Mesendoderm (in vitro differentiated cells): ENCODE data around the gene MYO16.

Experiments used
- DNase-seq: peaks from one replicate; pipeline ENCODE4 v3.0.0; 2013
- H2AK5ac ChIP-seq: 2 replicates; pipeline ENCODE4 v1.6.1; 2013; ENCODE audit warnings: low read length, inconsistent platforms
- H2BK120ac ChIP-seq: 2 replicates; pipeline ENCODE4 v1.6.1; 2013; ENCODE audit warnings: low read depth, mild to moderate bottlenecking, low read length, moderate library complexity, mixed read lengths
- H2BK15ac ChIP-seq: replicated peaks from 2 replicates; pipeline ENCODE4 v1.6.1; 2013; ENCODE audit warnings: low read depth, mild to moderate bottlenecking, moderate library complexity
- H2BK5ac ChIP-seq: 2 replicates; pipeline ENCODE4 v1.6.1; 2013; ENCODE audit warnings: low read length, inconsistent platforms
- H3K18ac ChIP-seq: 2 replicates; pipeline ENCODE4 v1.6.1; 2013; ENCODE audit warnings: mild to moderate bottlenecking, low read length, mixed read lengths
- H3K23ac ChIP-seq: one replicate; pipeline ENCODE4 v1.6.1; 2013; ENCODE audit warnings: low read length
- H3K27ac ChIP-seq: 2 replicates; pipeline ENCODE4 v1.5.1; 2013; ENCODE audit warnings: low read depth, mild to moderate bottlenecking, inconsistent platforms, low read length, moderate library complexity
- H3K27me3 ChIP-seq: 2 replicates; pipeline ENCODE4 v1.6.1; 2013; ENCODE audit warnings: low read length, control low read depth, mild to moderate bottlenecking, inconsistent platforms; ENCODE audit not compliant: insufficient read depth, poor library complexity
- H3K36me3 ChIP-seq: 2 replicates; pipeline ENCODE4 v1.6.1; 2013; ENCODE audit warnings: low read length, inconsistent platforms; ENCODE audit not compliant: control insufficient read depth, insufficient read depth
- H3K4ac ChIP-seq: one replicate; pipeline ENCODE4 v1.6.1; 2013; ENCODE audit warnings: low read depth, mild to moderate bottlenecking, low read length, moderate library complexity
- H3K4me1 ChIP-seq: 2 replicates; pipeline ENCODE4 v1.6.1; 2013; ENCODE audit warnings: low read depth, low read length, inconsistent platforms; ENCODE audit not compliant: control insufficient read depth
- H3K4me2 ChIP-seq: 2 replicates; pipeline ENCODE4 v1.6.1; 2013; ENCODE audit warnings: low read length
- H3K4me3 ChIP-seq: 2 replicates; pipeline ENCODE4 v1.5.1; 2013; ENCODE audit warnings: mild to moderate bottlenecking, low read length
- H3K56ac ChIP-seq: one replicate; pipeline ENCODE4 v1.6.1; 2013; ENCODE audit warnings: low read length
- H3K79me1 ChIP-seq: 2 replicates; pipeline ENCODE4 v1.6.1; 2013; ENCODE audit warnings: low read length, inconsistent platforms
- H3K79me2 ChIP-seq: 2 replicates; pipeline ENCODE4 v1.6.1; 2013; ENCODE audit warnings: mild to moderate bottlenecking, low read length; ENCODE audit not compliant: control insufficient read depth, insufficient read depth
- H3K9ac ChIP-seq: 2 replicates; pipeline ENCODE4 v1.6.1; 2013; ENCODE audit warnings: low read length, inconsistent platforms
- H4K5ac ChIP-seq: one replicate; pipeline ENCODE4 v1.6.1; 2013; ENCODE audit warnings: low read length
- H4K8ac ChIP-seq: one replicate; pipeline ENCODE4 v1.6.1; 2013; ENCODE audit warnings: low read depth, mild to moderate bottlenecking, control low read depth, low read length, moderate library complexity
- WGBS: extraction: QIAGEN DNeasy Blood & Tissue Kit; methylation state at CpG from one replicate; pipeline ENCODE4 v1.1.7; 2013; ENCODE audit warnings: low lambda C conversion rate, missing lambda C conversion rate; ENCODE audit not compliant: insufficient coverage; ENCODE audit errors: extremely low coverage; 5-methylcytosine and 5-hydroxymethylcytosine counted together

The MYO16 gene

GRCh38 chr13:109199280-109199679 is 569.9 kb downstream of the MYO16 start:
- no peaks in the 10 kb centered on the region for H3K27me3 ChIP-seq
- H3K56ac ChIP-seq: no peak overlapping the region
- no peaks in the 10 kb centered on the region for H3K79me1 ChIP-seq
- H3K4me2 ChIP-seq: no peak overlapping the region
- no peak overlapping the region for H3K18ac ChIP-seq
- no peaks in the 10 kb centered on the region for H3K36me3 ChIP-seq
- no peak overlapping the region for H3K4ac ChIP-seq
- no peak overlapping the region for H4K5ac ChIP-seq
- no peaks in the 10 kb centered on the region for H3K4me1 ChIP-seq
- H3K23ac ChIP-seq: no peak overlapping the region
- H2BK15ac ChIP-seq: no peak overlapping the region
- H3K4me3 ChIP-seq: no peak overlapping the region
- H2BK120ac ChIP-seq: no peak overlapping the region
- no peak overlapping the region for H3K9ac ChIP-seq
- no peak overlapping the region for H2BK5ac ChIP-seq
- H2AK5ac ChIP-seq: no peak overlapping the region
- no peak for DNase-seq
- H3K27ac ChIP-seq: no peak overlapping the region
- no peaks in the 10 kb centered on the region for H3K79me2 ChIP-seq
- H4K8ac ChIP-seq: no peak overlapping the region
- no CpG with 5 or more reads among the region's 4 CpGs for WGBS

- Histone ChIP-seq H3K27ac (no peak overlapping the region), H2BK5ac (no peak overlapping the region), H4K8ac (no peak overlapping the region), H2BK120ac (no peak overlapping the region), H3K4ac (no peak overlapping the region), H3K23ac (no peak overlapping the region), H3K56ac (no peak overlapping the region), H3K36me3 (no peaks in the 10 kb centered on the region), H3K79me2 (no peaks in the 10 kb centered on the region), H3K4me2 (no peak overlapping the region), H3K79me1 (no peaks in the 10 kb centered on the region), H3K18ac (no peak overlapping the region), H2BK15ac (no peak overlapping the region), H3K4me3 (no peak overlapping the region), H3K9ac (no peak overlapping the region), H3K4me1 (no peaks in the 10 kb centered on the region), H3K27me3 (no peaks in the 10 kb centered on the region), H4K5ac (no peak overlapping the region), H2AK5ac (no peak overlapping the region)
- DNase-seq: no peak
- WGBS: no CpG with 5 or more reads among the region's 1 CpG
Measured at GRCh38 chr13:109200556-109200955, 571.1 kb downstream of the MYO16 start.

- Histone ChIP-seq H2AK5ac (no peak overlapping the region), H3K4me2 (no peak overlapping the region), H4K5ac (no peak overlapping the region), H3K4me1 (no peaks in the 10 kb centered on the region), H3K4me3 (no peak overlapping the region), H3K56ac (no peak overlapping the region), H3K36me3 (no peaks in the 10 kb centered on the region), H2BK5ac (no peak overlapping the region), H3K79me1 (no peaks in the 10 kb centered on the region), H3K27ac (no peak overlapping the region), H3K79me2 (no peaks in the 10 kb centered on the region), H3K4ac (no peak overlapping the region), H3K18ac (no peak overlapping the region), H3K27me3 (no peaks in the 10 kb centered on the region), H3K9ac (no peak overlapping the region), H2BK120ac (no peak overlapping the region), H2BK15ac (no peak overlapping the region), H3K23ac (no peak overlapping the region), H4K8ac (no peak overlapping the region)
- no peak for DNase-seq
- no CpG with 5 or more reads among the region's 3 CpGs for WGBS
Measured at GRCh38 chr13:109203587-109203986, 574.2 kb downstream of the MYO16 start.

- no peak for DNase-seq
- Histone ChIP-seq H2BK5ac (no peak overlapping the region), H4K8ac (no peak overlapping the region), H3K36me3 (no peaks in the 10 kb centered on the region), H2BK120ac (no peak overlapping the region), H2AK5ac (no peak overlapping the region), H3K4me3 (no peak overlapping the region), H3K27ac (no peak overlapping the region), H3K4me2 (no peak overlapping the region), H3K4ac (no peak overlapping the region), H3K27me3 (no peaks in the 10 kb centered on the region), H4K5ac (no peak overlapping the region), H2BK15ac (no peak overlapping the region), H3K79me2 (no peaks in the 10 kb centered on the region), H3K18ac (no peak overlapping the region), H3K56ac (no peak overlapping the region), H3K4me1 (no peaks in the 10 kb centered on the region), H3K9ac (no peak overlapping the region), H3K23ac (no peak overlapping the region), H3K79me1 (no peaks in the 10 kb centered on the region)
- WGBS: no CpG with 5 or more reads among the region's 2 CpGs
Measured at GRCh38 chr13:109204252-109204651, 574.8 kb downstream of the MYO16 start.

- Histone ChIP-seq H3K4me1 (no peaks in the 10 kb centered on the region), H3K27me3 (no peaks in the 10 kb centered on the region), H3K4me3 (no peak overlapping the region), H3K4ac (no peak overlapping the region), H3K4me2 (no peak overlapping the region), H4K8ac (no peak overlapping the region), H3K27ac (no peak overlapping the region), H2BK5ac (no peak overlapping the region), H3K79me2 (no peaks in the 10 kb centered on the region), H3K9ac (no peak overlapping the region), H2BK15ac (no peak overlapping the region), H3K79me1 (no peaks in the 10 kb centered on the region), H3K18ac (no peak overlapping the region), H4K5ac (no peak overlapping the region), H2BK120ac (no peak overlapping the region), H3K56ac (no peak overlapping the region), H3K23ac (no peak overlapping the region), H2AK5ac (no peak overlapping the region), H3K36me3 (no peaks in the 10 kb centered on the region)
- DNase-seq: no peak
- no CpG with 5 or more reads among the region's 4 CpGs for WGBS
Measured at GRCh38 chr13:109204657-109205056, 575.2 kb downstream of the MYO16 start.

GRCh38 chr13:109205315-109205714 is 575.9 kb downstream of the MYO16 start:
- Histone ChIP-seq H3K4me1 (no peaks in the 10 kb centered on the region), H3K79me1 (no peaks in the 10 kb centered on the region), H2BK120ac (no peak overlapping the region), H3K27ac (no peak overlapping the region), H2BK15ac (no peak overlapping the region), H2BK5ac (no peak overlapping the region), H3K79me2 (no peaks in the 10 kb centered on the region), H3K27me3 (no peaks in the 10 kb centered on the region), H3K4me2 (no peak overlapping the region), H3K56ac (no peak overlapping the region), H2AK5ac (no peak overlapping the region), H3K23ac (no peak overlapping the region), H4K5ac (no peak overlapping the region), H3K18ac (no peak overlapping the region), H3K4me3 (no peak overlapping the region), H3K4ac (no peak overlapping the region), H4K8ac (no peak overlapping the region), H3K9ac (no peak overlapping the region), H3K36me3 (no peaks in the 10 kb centered on the region)
- WGBS: no CpG with 5 or more reads among the region's 2 CpGs
- DNase-seq: no peak
